OCI-LY3 (cell line): Measurements from ENCODE around the gene KRT1.

Experiments used
- H2AFZ ChIP-seq: fragments of 200-600, 300-600 bp; shearing (Covaris generic); 2 replicates; pipeline ENCODE4 v1.6.0; 2014; ENCODE audit warnings: antibody characterized with exemption, low read depth, low read length
- H3K27ac ChIP-seq: fragments of 200-600, 300-600 bp; sonication (generic); 2 replicates; pipeline ENCODE4 v1.5.1; 2014; ENCODE audit warnings: mild to moderate bottlenecking, low read length, moderate library complexity, mixed read lengths
- H3K27me3 ChIP-seq: fragments of 200-600, 300-600 bp; sonication (generic); 2 replicates; pipeline ENCODE4 v1.6.1; 2014; ENCODE audit warnings: low read depth, low read length, mixed read lengths
- H3K36me3 ChIP-seq: fragments of 200-600, 300-600 bp; sonication (generic); replicated peaks from 2 replicates; pipeline ENCODE3; 2014; ENCODE audit warnings: low read depth, low read length, mixed read lengths
- H3K4me1 ChIP-seq: fragments of 300-600, 200-600 bp; sonication (generic); 2 replicates; pipeline ENCODE4 v1.6.1; 2014; ENCODE audit warnings: low read length, mixed read lengths
- H3K4me2 ChIP-seq: fragments of 200-600, 300-600 bp; sonication (generic); 2 replicates; pipeline ENCODE4 v1.6.1; 2014; ENCODE audit warnings: low read length, mixed read lengths
- H3K4me3 ChIP-seq: fragments of 300-600, 200-600 bp; sonication (generic); 2 replicates; pipeline ENCODE4 v1.5.1; 2014; ENCODE audit warnings: antibody characterized with exemption, mild to moderate bottlenecking, low read length, moderate library complexity
- H3K79me2 ChIP-seq: fragments of 300-600, 200-600 bp; shearing (Covaris generic); 2 replicates; pipeline ENCODE4 v1.6.1; 2014; ENCODE audit warnings: mild to moderate bottlenecking, low read length, mixed read lengths
- H3K9ac ChIP-seq: fragments of 300-600, 200-600 bp; shearing (Covaris generic); 2 replicates; pipeline ENCODE4 v1.6.0; 2014; ENCODE audit warnings: mild to moderate bottlenecking, low read length, moderate library complexity
- H3K9me3 ChIP-seq: fragments of 200-600, 300-600 bp; shearing (Covaris generic); 2 replicates; pipeline ENCODE4 v1.6.1; 2014; ENCODE audit warnings: low read length, mixed read lengths; ENCODE audit not compliant: insufficient read depth
- H4K20me1 ChIP-seq: fragments of 200-600, 300-600 bp; sonication (generic); 2 replicates; pipeline ENCODE4 v1.6.1; 2016; ENCODE audit warnings: low read length, mixed read lengths; ENCODE audit not compliant: insufficient read depth
- CTCF ChIP-seq: fragments of 200-600, 300-600 bp; sonication (generic); IDR thresholded peaks from 2 replicates; pipeline ENCODE4 v1.5.1; 2014; ENCODE audit warnings: antibody characterized with exemption, low read length, low read depth
- EZH2phosphoT487 ChIP-seq: fragments of 200-600 bp; shearing (Covaris generic); IDR thresholded peaks from 2 replicates; pipeline ENCODE4 v1.6.1; 2018; ENCODE audit warnings: antibody characterized with exemption, mixed run types, low read depth

The KRT1 gene

GRCh38 chr12:52682938-52683574 is 2.8 kb upstream of the KRT1 start:
- no peak overlapping the region for H2AFZ ChIP-seq
- no peaks in the 10 kb centered on the region for H3K9me3 ChIP-seq
- H3K27me3 ChIP-seq: peaks cover 74% of the 10 kb centered on the region
- H3K4me3 ChIP-seq: no peak overlapping the region
- H4K20me1 ChIP-seq: no peaks in the 10 kb centered on the region
- no peaks in the 10 kb centered on the region for H3K36me3 ChIP-seq
- no peak overlapping the region for H3K27ac ChIP-seq
- no peaks in the 10 kb centered on the region for H3K79me2 ChIP-seq
- no peak overlapping the region for H3K9ac ChIP-seq
- no peak for TF ChIP-seq CTCF
- no peak for TF ChIP-seq EZH2phosphoT487
- no peaks in the 10 kb centered on the region for H3K4me1 ChIP-seq
- H3K4me2 ChIP-seq: no peak overlapping the region

DNA sequence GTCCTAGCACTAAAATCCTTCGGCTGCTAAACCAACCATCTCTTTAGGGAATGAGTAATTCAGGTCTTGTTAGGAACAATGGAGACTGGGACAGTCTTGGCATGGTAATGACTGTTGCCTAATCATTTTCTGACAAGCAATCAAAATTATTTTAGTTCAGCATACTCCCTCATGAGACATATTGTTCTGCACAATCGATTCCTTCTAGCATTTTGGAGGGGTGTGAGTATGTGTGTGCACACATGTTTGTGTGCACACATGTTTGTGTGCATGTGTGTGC is 2.1 kb upstream of the KRT1 start:
- TF ChIP-seq CTCF: no peak
- TF ChIP-seq EZH2phosphoT487: no peak
- no peaks in the 10 kb centered on the region for H3K79me2 ChIP-seq
- H3K27ac ChIP-seq: no peak overlapping the region
- no peak overlapping the region for H2AFZ ChIP-seq
- no peaks in the 10 kb centered on the region for H4K20me1 ChIP-seq
- H3K27me3 ChIP-seq: peaks cover 67% of the 10 kb centered on the region
- no peaks in the 10 kb centered on the region for H3K4me1 ChIP-seq
- H3K9ac ChIP-seq: no peak overlapping the region
- H3K36me3 ChIP-seq: no peaks in the 10 kb centered on the region
- no peaks in the 10 kb centered on the region for H3K9me3 ChIP-seq
- no peak overlapping the region for H3K4me3 ChIP-seq
- H3K4me2 ChIP-seq: no peak overlapping the region

- no peak overlapping the region for H3K9ac ChIP-seq
- no peak for TF ChIP-seq CTCF
- TF ChIP-seq EZH2phosphoT487: no peak
- no peak overlapping the region for H3K27ac ChIP-seq
- H3K9me3 ChIP-seq: no peaks in the 10 kb centered on the region
- H3K79me2 ChIP-seq: no peaks in the 10 kb centered on the region
- no peak overlapping the region for H3K4me2 ChIP-seq
- no peaks in the 10 kb centered on the region for H3K36me3 ChIP-seq
- H2AFZ ChIP-seq: no peak overlapping the region
- no peaks in the 10 kb centered on the region for H4K20me1 ChIP-seq
- H3K4me1 ChIP-seq: no peaks in the 10 kb centered on the region
- peaks cover 62% of the 10 kb centered on the region for H3K27me3 ChIP-seq
- H3K4me3 ChIP-seq: no peak overlapping the region
Observed at GRCh38 chr12:52681526-52682380, 1.5 kb upstream of the KRT1 start.

GRCh38 chr12:52679875-52680274 is 332 bp downstream of the KRT1 start:
- H2AFZ ChIP-seq: no peak overlapping the region
- H3K9ac ChIP-seq: no peak overlapping the region
- H3K79me2 ChIP-seq: no peaks in the 10 kb centered on the region
- H3K27me3 ChIP-seq: peaks cover 46% of the 10 kb centered on the region
- no peaks in the 10 kb centered on the region for H4K20me1 ChIP-seq
- no peaks in the 10 kb centered on the region for H3K4me1 ChIP-seq
- H3K27ac ChIP-seq: no peak overlapping the region
- no peak overlapping the region for H3K4me3 ChIP-seq
- TF ChIP-seq EZH2phosphoT487: no peak
- no peak for TF ChIP-seq CTCF
- H3K9me3 ChIP-seq: no peaks in the 10 kb centered on the region
- no peaks in the 10 kb centered on the region for H3K36me3 ChIP-seq
- H3K4me2 ChIP-seq: no peak overlapping the region
